Stimulated activated CD4-positive, alpha-beta T cell treated with anti-CD3 and anti-CD28 coated beads, Interleukin-12 subunit alpha, Interleukin-12 subunit beta, amount 100 ng/mL, for 48 hours (primary cell): ENCODE results near the gene DYNC1I2.
"Not testable (repeated sequence)": the region's sequence is repeated elsewhere in the genome, so short reads cannot be mapped to it uniquely, and the experiment has no call there.

ENCODE experiments used
- DNase-seq, 3 donors: peaks; one replicate each; pipeline ENCODE4 v3.0.0-alpha.2; 2020; ENCODE audit warnings: low read depth in 2 of 3, low spot score in 1 of 3

The DYNC1I2 gene

DNA sequence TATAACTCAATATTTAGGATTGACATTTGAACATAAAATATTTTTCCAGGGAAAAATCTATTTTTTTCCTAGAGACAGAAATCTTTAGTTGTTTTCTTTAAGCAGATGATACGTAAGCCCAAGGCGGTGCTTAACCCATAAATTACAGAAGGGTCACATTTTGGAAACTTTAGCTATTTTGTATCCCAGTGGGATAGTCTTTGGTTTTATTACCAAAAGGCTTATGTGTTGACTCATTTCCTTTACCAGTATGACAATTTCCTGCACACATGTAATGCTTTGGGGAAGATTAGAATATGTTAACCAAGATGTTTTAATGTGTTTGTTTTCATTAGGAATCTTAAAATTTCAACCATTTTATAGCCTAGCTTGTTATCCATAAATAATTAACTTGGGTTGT is 24.8 kb downstream of the DYNC1I2 start:
- no peak for DNase-seq

DNA sequence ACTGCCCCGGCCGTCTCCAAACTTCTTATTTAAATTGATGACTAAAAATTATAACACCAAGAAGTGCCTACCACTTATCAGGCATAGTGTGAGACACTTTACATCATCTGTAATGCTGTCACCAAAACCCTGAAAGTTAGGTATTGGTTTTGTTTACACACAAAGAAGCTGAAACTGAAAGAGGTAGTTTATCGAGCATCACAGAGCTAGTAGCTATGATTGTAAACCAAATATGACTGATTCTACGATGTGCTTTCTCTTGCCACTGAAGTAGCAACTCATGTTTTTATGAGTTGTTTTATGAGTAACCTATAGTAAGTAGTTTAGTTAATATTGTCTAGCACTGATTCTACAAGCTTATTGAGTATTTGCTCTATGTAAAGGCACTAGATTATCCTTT is 31.5 kb downstream of the DYNC1I2 start:
- no peak for DNase-seq

DNA sequence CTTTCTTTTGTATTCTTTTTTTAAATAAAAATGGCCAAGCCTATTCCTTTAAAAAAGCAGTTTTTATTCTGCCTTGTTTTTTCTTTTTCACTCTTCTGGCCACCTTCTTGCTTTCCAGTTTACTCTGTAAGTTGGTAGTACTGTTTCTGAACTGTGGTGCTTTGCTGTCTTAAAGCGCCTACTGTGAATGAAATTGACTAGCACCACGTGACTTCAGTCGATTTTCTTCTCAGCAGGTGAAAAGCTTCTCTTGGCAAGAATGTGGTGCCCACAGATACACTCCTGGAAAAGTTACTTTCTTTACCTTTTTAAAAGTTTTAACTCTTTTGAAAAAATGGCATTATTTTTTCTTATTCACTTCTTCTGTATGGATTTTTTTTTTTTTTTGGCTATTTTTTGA is 32.4 kb downstream of the DYNC1I2 start:
- no peak for DNase-seq

DNA sequence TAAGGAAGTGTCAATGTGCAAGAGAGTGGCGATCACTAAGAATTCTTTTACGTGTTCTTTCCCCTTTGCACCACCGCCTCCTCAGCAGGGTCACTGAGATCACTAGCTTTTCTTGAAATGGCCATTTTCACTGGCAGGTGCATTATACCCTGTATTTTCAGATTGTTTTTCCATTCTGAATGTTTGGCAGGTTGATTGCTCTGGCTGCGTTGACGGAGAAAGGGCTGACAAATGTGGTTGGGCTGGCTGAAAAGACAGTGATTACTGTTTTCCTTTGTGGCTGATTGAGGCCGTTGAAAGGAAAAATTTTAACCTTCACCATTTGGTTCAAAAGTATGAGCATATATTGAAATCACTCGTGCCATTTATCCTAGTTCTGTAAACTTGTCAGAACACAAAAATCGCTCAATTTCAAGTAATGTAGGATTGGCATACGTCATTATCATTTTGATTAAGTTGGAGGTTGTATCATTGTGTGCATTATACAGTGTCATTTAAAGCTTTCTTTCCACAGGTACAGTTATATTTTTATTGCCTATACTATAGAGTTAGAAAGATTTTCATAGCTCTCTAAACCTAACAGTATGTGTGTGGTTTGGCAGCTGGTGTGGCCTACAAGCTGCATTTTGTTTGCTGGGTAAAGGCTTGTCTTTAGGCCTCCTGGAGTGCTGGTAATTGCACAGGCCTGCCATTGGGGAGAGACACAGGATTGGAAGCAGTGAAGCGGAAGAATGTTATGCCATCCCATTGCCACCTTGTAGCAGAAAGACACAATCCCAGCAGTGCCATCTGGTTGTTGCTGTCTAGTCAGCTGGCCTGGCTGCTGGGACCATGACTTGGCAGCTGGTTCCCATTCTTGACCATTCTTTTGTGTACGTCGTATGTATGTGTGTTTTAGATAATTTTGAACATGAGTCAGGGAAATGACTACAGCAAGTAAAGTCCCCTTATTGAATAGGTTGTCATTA is 36.7 kb downstream of the DYNC1I2 start:
- DNase-seq: no peak

DNA sequence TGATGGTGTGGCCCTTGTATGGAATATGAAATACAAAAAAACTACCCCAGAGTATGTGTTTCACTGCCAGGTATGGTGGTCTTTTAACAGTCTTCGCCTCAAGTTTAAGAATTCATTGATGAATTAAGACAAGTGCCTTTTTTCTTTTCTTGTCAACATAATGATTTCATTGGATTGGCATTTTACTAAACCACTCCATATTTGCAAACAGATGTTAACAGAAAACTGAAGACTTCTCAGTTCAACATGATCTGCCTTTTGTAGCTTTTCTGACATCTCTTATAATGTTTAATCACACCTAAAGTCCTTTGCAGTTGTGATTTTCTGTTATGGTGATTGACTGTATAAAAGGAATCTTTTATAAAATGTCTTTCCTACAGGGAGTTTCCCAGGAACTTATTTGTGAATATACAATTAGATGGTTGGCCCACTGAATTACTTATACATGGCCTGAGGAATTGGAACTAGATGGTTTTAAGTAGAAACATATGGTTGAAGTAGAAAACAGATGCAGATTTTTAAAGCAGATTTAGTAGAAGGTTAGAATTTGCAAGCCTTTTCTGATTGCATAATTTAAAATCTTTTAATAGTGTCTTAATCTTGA is 39.7 kb downstream of the DYNC1I2 start:
- no peak for DNase-seq

DNA sequence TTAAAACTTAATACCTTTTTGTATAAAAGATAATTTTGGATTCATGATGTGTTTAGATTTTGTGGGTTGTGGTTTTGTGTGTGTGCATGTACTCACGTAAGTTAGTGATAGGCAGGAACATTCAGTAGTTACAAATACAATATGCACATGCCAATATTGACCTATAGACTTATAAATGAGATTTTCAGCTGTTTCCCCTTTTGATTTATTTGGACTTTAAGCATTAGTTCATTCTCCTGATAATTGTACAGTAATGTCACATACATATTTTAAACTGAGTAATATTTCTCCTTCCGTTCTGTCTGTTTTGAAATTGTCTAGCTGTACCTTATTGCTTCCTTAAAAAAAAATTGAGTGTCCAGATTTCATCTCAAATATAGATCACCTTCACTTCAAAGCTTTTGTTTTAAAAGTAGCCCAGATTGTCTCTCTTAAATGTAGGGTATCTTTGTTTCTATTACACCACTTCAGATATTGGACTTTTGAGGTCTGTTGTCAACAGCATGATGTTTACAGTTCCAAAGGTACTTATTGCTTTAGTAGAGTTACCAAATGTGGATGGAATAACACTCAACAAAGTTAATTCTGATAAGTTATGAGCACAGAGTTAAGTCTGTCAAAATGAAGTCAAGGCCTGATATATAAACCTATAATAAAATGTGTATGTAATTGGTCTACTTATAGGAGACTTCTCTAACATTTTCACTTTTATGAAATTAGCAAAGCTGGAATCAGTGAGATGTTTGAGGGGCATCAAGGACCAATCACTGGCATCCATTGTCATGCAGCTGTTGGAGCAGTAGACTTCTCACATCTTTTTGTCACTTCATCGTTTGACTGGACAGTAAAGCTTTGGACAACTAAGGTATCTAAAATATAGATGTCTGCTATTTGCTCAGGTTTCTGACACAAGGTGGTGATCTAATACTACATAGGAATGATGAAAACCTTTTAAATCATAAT is 42.0 kb downstream of the DYNC1I2 start:
- DNase-seq: no peak

DNA sequence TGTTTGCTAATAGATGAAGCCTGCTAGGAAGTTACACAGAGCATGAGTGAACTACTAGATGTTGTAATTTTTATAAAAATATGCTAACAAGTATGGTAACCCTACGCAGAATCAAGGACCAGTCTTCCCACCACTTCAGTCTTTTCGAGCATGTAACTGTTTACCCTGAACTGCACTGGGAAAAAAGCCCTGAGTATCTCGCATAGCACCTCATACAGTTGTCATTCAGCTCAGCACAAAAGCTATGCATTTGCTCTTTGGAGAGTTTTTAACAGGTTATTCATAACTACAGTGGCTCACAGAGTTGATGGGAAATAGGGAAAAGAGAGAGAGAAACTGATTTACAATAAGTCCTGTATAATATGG is 42.7 kb downstream of the DYNC1I2 start:
- DNase-seq: no peak

DNA sequence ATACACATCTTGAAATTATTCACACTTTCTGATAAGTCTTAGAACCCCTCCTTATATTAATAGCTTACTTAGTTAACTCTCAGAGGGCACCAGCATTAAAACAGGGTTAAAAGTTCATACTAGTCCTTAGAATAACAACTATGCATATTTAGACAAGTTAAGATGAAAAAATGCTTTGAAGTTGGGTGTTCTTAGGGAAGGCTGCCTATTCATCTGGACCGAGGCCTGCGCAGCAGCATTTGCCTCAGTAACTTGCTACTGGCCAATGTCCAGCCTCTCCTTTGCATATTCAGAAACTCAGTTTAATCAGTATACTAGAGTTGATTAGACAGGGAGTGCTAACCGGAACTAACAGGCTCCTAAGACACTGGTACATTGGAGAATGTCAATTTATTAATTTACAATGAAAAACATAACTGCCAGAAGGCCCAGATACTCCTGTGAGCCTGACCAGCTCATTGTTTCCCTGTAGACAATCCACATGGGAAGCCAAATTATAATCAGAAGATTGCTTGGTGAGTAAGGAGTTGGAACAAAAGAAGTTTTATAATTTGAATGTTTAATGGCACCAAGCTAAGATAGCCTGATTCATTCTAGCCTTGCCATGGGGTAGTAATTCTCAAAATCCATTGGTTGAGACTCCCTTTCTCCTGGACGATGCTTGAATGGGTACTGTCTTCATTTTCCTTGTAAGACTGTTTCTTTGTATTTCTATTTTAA is 48.9 kb downstream of the DYNC1I2 start:
- no peak for DNase-seq

DNA sequence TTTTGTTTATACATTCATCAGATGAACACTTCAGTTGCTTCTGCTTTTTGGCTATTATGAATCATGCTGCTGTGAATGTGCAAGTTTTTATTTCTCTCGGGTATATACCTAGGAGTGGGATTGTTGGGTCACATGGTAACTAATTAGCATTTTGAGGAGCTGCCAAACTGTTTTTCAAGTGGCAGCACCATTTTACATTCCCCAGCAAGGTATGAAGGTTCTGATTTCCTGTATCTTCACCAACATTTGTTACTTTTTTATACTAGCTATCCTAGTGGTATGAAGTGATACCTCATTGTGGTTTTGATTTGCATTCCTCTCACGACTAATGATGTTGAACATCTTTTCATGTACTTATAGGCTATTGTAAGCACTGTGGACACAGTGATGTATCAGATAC is 53.9 kb downstream of the DYNC1I2 start:
- DNase-seq: no peak

DNA sequence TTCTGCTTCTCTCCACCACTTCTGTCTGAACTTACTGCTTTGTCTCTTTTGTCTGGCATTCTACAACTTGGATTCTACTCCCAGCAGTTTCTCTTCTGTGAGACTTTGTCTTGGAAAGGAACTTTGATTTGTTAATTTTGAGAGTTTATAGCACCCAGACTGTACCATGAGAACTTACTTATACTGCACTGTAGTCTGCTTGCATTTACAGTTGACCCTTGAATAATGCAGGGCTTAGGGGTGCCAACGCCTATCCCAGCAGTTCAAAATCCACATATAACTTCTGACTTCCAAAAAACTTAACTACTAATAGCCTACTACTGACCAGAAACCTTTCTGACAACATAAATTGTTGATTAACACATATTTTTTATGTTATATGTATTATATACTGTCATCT is 55.5 kb downstream of the DYNC1I2 start:
- no peak for DNase-seq

DNA sequence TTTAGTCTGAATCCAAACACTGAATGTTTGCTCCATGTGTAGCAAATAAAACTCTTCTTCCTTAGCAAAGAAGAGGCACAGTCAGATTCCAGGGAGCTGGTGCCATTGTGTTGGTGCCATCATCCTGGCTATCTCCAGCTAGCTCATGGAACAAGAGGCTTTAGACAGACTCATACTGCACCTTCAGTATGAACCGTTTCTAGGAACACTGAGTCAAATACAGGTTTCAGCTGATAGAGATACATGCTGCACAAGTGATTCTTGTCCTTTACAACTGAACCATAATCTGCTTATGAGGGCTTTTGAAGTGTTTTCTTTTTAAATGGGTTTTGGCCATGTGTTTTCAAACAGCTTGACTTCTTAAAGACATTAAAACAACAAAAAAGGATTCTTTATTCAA is 57.9 kb downstream of the DYNC1I2 start:
- no peak for DNase-seq

DNA sequence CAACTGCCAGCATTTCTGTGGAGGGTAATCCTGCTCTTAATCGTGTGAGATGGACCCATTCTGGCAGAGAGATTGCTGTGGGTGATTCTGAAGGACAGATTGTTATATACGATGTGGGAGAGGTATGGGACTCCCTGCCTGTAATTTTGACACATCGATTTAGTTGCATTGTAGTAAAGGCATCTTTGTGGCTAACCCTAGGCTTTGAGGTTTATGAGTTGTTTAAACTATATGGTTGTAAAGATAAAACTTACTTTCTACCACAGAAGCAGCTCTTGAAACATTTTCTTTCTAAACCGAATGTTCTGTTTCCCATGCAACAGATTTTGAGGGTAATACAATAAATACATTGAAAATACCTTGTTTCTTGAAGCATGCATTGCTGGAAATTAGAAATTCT is 58.5 kb downstream of the DYNC1I2 start:
- no peak for DNase-seq

DNA sequence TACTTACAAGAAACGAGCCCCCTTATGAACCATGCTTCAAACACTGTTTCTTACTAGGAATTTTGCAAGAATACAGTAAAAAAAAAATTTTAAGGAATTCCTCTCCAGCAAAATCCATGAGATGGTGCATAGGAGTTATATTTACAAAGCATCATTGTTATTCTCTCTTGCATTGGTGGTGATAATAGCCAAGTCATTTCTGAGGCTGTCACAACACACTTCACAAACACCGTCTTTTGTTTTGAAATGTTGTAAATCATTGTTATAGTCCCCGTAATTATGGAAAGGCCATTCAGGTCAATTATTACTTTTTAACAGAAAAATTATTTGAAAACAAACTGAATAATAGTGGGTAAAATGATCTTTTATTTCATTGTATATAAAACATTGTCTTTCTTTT is 60.1 kb downstream of the DYNC1I2 start:
- DNase-seq: no peak

DNA sequence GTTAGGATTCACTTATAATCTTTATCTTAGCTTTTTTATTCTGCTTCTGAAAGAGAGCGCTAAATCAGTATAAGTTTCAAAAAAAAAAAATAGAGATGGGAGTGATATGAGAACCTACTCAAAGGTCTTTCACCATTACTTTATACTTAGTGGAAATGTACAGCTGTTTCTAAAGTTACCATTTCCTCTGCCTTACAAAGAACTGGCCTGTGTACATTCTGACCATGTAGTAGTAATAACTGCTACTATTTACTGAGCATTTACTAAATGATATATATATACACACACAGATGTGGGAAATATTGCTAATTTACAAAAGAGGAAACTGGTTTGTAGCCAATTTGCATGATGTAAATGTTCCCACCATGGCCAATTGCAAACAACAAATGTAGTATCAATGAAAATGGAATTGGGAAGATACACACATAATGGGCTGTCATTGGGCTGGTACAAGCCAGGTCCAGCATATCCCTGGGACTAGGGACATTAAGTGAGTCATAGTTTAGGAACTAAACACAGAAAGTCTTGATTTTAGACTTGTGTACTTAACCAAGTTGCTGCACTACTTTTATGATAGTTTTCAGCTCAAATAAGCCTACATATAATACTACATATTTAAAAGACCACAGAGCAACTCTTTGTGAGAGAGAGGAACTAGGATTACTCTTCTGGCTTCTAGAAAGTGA is 67.1 kb downstream of the DYNC1I2 start:
- no peak for DNase-seq

DNA sequence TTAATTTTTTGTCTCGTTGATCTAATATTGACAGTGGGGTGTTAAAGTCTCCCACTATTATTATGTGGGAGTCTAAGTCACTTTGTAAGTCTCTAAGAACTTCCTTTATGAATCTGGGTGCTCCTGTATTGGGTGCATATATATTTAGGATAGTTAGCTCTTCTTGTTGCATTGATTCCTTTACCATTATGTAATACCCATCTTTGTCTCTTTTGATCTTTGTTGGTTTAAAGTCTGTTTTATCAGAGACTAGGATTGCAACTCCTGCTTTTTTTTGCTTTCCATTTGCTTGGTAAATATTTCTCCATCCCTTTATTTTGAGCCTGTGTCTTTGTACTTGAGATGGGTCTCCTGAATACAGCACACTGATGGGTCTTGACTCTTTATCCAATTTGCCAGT is 71.5 kb downstream of the DYNC1I2 start:
- DNase-seq: not testable (repeated sequence)

DNA sequence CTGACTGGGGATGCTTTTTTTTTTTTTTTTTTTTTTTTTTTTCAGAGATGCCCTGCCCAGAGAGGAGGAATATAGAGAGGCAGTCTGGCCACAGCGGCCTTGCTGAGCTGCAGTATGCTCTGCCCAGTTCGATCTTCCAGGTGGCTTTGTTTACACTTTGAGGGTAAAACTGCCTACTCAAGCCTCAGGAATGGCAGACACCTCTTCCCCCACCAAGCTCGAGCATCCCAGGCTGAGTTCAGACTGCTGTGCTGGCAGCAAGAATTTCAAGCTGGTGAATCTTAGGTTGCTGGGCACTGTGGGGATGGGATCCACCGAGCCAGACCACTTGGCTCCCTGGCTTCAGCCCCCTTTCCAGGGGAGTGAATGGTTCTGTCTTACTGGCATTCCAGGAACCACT is 73.9 kb downstream of the DYNC1I2 start:
- DNase-seq: not testable (repeated sequence)

DNA sequence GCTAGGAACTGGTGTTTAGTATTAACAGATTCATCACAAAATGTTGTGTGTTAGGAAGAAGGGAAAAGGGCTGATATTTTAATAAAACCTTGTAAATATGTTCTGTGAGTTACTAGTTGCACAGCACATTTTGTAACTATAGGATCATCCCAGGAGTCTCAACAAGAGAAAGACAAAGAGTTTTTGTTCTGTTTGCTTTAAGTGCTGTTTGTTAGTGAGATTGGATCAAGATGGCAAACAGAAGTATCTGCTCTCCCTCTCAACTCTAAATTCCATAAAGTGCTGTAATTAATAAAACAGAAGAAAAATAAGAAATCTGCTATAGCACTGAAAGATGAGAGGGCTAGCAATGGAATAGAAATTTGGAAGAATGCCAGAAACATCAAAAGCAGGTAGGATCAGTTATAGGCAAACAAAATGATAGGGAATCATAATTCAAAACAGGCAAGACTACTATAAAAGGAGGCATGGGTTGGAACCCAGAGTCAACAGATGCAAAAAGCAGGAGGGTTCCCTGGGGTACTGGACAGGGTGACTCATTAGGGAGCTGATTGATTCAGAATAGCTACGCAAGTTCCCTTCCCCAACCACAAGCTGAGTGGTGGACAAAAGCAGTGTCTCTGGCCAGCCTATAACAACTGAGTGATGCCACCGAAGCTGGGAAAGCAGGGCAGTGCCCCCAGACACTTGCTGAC is 75.8 kb downstream of the DYNC1I2 start:
- no peak for DNase-seq

DNA sequence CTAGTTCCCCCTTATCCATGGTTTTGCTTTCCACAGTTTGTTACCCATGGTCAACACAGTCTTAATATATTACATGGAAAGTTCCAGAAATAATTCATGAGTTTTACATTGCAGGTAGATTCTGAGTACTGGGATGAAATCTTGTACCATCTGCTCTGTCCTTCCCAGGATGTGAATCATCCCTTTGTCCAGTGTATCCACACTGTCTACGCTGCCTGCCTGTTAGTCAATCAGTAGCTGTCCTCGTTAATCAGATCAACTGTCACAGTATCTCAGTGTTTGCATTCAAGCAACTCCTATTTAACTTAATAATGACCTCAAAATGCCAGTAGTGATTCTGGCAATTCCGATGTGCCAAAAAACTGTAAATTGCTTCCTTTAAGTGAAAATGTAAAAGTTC is 76.3 kb downstream of the DYNC1I2 start:
- DNase-seq: no peak

DNA sequence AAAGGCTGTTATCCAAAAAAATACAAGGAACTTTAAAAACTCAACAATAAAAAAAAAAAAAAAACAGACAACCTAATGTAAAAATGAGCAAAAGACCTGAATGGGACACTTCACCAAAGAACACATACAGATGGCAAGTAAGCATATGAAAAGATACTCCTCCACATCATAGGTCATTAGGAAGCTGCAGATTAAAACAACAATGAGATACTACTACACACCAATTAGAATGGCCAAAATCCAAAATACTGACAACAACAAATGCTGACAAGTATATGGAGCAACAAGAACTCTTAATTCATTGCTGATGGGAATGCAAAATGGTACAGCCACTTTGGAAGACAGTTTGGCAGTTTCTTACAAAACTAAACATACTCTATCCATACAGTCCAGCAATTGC is 84.2 kb downstream of the DYNC1I2 start:
- no peak for DNase-seq

DNA sequence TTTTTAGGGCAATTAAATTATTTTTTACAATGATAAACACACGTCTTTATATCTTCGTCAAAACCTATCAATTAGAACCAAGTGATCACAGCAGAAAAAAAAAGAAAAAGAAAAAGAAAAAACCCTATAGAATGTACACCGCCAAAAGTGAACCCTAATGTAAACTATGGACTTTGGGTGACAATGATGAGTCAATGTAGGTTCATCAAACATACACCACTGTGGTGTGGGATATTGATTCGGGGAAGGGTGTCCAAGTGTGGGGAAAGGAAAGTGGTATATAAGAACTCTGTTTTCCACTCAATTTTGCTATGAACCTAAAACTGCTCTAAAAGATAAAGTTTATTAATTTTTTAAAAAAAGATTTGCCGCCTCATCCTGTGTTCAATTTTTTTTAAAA is 85.1 kb downstream of the DYNC1I2 start:
- no peak for DNase-seq
